ENCODE measurements around the gene SOX2. TPM values are rescaled to one million over a fixed set of nuclear protein-coding genes. Genes with fewer than 3 reads are reported as not detected.

The SOX2 gene
- total and polyA plus RNA-seq, 12 donors: 0.10 to 0.88 (median 0.13) TPM; not detected in 3

DNA sequence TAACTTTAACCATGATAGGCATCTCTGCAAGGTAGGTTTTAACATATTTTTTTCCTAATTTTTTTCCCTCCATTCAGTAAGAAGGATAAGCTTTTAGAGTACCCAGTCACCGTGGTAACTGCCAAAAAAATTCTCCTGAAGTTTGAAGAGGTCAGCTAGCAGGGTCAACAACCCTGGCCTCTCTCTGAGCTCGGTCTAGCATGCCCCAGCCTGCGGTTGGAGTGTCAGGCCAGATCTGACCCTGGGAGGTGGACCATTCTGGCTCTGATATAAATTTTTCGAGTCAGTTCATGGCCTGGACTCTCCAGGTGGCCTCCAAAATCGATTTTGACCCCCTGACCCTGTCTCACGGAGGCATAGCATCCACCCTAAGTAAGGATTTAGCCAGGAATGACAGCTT, 29.7 kb downstream of the SOX2 start:
- ATAC-seq (no peak), DNase-seq (no peak)
- TF ChIP-seq, protein P1, sequence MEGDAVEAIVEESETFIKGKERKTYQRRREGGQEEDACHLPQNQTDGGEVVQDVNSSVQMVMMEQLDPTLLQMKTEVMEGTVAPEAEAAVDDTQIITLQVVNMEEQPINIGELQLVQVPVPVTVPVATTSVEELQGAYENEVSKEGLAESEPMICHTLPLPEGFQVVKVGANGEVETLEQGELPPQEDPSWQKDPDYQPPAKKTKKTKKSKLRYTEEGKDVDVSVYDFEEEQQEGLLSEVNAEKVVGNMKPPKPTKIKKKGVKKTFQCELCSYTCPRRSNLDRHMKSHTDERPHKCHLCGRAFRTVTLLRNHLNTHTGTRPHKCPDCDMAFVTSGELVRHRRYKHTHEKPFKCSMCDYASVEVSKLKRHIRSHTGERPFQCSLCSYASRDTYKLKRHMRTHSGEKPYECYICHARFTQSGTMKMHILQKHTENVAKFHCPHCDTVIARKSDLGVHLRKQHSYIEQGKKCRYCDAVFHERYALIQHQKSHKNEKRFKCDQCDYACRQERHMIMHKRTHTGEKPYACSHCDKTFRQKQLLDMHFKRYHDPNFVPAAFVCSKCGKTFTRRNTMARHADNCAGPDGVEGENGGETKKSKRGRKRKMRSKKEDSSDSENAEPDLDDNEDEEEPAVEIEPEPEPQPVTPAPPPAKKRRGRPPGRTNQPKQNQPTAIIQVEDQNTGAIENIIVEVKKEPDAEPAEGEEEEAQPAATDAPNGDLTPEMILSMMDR (IDR thresholded peaks at IDR 0.05): no peak
- 28 to 30% methylated on average over 6 of the region's 6 CpGs for WGBS, 2 donors
- Histone ChIP-seq H3K9me3 (no peaks in the 10 kb centered on the region), H3K4me3 (no peak overlapping the region), H3K27ac (no peak overlapping the region), H3K27me3 (peaks cover 0 to 61% (median 17%) of the 10 kb centered on the region in 7 donors), H3K36me3 (no peaks in the 10 kb centered on the region), H3K4me1 (no peaks in the 10 kb centered on the region)
- intact Hi-C loops (cut with DNase I): no loop called here

DNA sequence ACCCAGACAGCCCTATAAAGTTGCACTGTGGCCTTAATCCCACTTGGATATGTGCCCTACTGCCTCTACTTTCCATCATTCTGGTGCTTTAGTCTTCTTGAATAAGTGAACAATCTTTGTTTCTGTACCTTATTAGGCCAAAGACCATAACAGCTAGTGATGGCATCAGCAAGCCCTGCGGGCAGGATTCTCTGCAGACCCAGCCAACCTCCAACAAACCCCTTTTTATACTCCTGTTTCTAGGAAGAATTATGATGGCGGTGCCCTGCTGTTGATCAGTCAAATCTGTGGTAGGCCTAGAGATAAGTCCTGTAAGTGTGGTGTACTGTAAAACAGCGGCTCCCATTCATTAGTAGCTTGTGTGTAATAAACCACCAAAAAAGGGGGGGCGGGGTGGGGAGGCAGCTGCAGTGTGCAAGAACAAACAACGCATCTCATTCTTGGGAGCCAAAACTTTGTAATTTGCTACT, 40.5 kb downstream of the SOX2 start:
- Histone ChIP-seq H3K9me3 (no peaks in the 10 kb centered on the region), H3K27ac (no peak overlapping the region), H3K36me3 (no peaks in the 10 kb centered on the region), H3K4me3 (no peak overlapping the region), H3K4me1 (no peaks in the 10 kb centered on the region), H3K27me3 (peaks cover 0 to 74% (median 46%) of the 10 kb centered on the region in 7 donors)
- DNase-seq: no peak
- no peak for ATAC-seq
- intact Hi-C loops (cut with DNase I): no loop called here
- WGBS, 2 donors: 72 to 73% methylated on average over 5 of the region's 5 CpGs
- TF ChIP-seq, protein P1 (IDR thresholded peaks at IDR 0.05): no peak

DNA sequence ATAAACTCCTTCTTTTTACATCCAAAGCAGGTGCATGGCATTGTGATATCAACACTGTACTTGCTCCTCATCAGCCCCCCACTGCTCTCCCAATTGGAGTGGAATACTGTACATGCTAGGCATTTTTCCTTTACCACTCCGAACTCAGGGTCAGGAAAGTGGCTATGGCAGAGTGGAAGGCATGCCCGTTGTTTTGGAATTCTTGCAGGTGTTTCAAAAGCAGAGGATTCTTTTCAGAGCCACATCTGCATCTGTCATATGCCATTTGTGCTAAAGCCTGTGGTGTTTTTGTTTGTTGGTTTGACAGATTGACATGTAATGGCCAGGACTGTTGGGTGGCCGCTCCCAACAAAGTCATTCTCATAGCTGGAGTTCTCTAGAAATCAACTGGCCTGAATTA, 41.7 kb downstream of the SOX2 start:
- no peaks in the 10 kb centered on the region for H3K4me1 ChIP-seq
- ATAC-seq (no peak), DNase-seq (no peak)
- peaks cover 0 to 84% (median 54%) of the 10 kb centered on the region in 7 donors for H3K27me3 ChIP-seq
- no peaks in the 10 kb centered on the region for H3K9me3 ChIP-seq
- TF ChIP-seq, protein P1 (IDR thresholded peaks at IDR 0.05): no peak
- H3K4me3 ChIP-seq: no peak overlapping the region
- WGBS, 2 donors: 63 to 66% methylated on average over 3 of the region's 3 CpGs
- no peak overlapping the region for H3K27ac ChIP-seq
- H3K36me3 ChIP-seq: no peaks in the 10 kb centered on the region
- intact Hi-C loops (cut with DNase I): no loop called here

DNA sequence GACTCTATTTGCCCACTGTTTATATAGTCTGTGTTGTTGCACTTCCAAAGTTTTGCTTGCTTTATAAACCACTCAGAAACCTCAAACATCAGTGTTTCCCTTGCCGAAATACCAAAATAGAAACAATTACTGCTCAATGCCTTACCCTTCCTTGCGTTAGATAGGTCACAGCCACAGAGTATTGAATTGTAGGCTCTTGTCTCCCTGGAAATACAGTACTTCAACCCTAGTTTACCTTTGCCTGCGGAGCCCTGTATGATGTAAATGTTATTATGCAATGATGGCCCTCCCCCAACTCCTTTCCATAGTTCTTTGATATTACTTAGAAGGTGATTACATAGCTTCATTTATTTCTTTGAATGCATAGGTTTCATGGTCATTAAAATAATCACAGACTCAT, 44.2 kb downstream of the SOX2 start:
- intact Hi-C loops (cut with DNase I): no loop called here
- TF ChIP-seq, protein P1 (IDR thresholded peaks at IDR 0.05): no peak

More for the DNA sequence above, 44.2 kb downstream of the SOX2 start:
- Histone ChIP-seq H3K9me3 (no peaks in the 10 kb centered on the region), H3K27ac (no peak overlapping the region), H3K27me3 (peaks cover 0 to 78% (median 48%) of the 10 kb centered on the region in 7 donors), H3K4me1 (no peaks in the 10 kb centered on the region), H3K36me3 (no peaks in the 10 kb centered on the region), H3K4me3 (no peak overlapping the region)
- DNase-seq (no peak), ATAC-seq (no peak)
- 18 to 29% methylated on average over 3 of the region's 3 CpGs for WGBS, 2 donors
